Measurements from ENCODE around the gene RGS12.

The RGS12 gene

GRCh38 chr4:3280466-3280865 is 12.4 kb upstream of the RGS12 start:
- DNase-seq, result no peak

- DNase-seq, result no peak
Observed at GRCh38 chr4:3283483-3283882, 9.3 kb upstream of the RGS12 start.

DNA sequence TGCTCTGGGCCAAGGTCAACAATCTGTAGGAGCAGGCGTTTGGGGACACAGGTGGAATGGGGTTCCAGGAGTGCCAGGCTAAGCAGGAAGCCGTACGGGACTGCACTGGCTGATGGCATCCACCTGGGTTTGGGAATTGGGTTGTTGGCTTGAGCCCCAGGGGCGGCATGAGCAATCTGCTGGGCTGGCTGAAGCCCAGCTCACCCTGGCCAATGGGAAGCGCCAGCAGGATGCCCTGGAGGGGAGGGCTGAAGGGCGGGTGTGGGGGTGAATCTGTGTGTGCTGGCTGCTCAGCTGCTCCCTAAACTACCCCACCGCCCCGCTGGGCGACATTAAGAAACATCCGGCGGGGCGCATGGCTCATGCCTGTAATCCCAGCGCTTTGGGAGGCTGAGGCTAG is 8.9 kb upstream of the RGS12 start:
- DNase-seq, result no peak

- no peak for DNase-seq
Observed at GRCh38 chr4:3284734-3285557, 7.9 kb upstream of the RGS12 start.

DNA sequence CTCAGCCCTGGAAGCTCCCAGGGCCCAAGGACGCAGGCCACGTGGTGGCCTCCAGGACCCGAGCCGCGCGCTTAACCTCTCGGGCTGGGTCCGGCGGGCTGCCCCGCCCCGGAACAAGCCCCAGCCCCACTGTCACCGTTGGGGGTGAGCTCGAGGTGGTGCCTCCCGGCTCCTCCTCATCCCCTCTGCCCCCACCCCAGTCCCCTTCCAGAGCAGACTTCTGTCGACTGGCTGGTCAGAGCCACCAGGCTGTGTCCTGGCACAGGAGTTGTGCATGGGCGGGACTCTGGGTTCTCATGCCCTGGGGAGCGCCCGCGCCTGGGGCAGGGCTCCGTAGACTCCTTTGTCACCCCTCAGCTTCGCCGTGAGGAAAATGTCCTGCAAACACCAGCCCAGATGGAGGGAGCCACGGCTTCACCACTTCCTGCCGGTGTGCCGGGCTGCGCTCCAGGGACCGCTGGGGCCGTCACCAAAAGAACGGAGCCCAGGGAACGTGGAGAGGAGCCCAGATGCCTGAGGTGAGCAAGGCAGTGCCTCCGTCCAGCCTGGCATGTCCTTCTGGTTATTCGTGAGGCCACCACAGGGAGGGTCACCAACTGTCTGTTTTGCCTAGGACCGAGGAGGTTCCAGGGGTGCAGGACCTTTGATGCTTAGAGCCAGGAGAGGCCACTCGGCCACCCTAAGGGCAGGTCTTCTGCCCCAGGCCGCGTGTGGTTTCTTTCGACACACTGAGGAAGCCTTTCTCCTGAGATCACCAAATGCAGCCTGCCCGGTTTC is 7.1 kb upstream of the RGS12 start:
- DNase-seq, result no peak

DNA sequence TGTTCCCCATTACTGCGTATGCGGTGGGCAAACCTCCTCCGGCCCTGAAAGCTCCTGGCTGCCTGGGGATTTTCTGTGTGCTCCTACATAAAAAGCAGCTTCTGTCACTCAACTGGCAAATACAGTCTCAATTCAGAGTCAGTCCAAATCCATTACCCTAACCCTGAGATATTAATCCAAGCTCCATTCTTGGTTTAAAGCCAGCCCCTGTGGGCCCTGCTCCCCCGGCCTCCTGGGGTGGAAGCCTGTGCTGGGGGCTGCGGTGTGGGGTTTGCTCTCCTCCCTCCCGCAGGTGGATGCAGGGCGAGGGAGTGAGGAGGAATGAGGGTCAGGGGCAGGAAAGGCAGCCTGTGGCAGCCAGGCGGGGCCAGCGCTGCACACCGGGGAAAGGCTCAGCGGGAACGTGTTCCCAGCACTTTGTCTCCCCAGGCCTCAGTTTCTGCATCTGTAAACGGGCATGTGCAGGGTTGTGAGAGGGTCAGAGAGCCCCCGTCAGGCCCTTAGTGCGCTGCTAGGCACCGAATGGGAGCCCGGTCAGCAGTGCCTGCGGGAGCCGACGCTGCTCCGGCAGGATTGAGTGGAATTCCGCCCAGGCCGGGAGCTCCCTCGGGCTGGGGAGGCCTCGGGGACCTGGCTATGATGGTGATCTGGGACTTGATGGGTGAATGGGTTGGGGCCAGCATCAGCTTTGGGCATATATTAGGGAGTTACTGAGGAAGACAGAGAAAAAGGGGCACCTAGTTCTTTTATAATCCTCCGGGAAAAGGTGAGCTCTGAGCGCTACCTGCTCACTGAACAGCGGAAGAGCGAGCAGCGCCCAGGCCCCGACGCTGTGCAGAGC is 6.3 kb upstream of the RGS12 start:
- no peak for DNase-seq

- no peak for DNase-seq
Observed at GRCh38 chr4:3287271-3287971, 5.4 kb upstream of the RGS12 start.

DNA sequence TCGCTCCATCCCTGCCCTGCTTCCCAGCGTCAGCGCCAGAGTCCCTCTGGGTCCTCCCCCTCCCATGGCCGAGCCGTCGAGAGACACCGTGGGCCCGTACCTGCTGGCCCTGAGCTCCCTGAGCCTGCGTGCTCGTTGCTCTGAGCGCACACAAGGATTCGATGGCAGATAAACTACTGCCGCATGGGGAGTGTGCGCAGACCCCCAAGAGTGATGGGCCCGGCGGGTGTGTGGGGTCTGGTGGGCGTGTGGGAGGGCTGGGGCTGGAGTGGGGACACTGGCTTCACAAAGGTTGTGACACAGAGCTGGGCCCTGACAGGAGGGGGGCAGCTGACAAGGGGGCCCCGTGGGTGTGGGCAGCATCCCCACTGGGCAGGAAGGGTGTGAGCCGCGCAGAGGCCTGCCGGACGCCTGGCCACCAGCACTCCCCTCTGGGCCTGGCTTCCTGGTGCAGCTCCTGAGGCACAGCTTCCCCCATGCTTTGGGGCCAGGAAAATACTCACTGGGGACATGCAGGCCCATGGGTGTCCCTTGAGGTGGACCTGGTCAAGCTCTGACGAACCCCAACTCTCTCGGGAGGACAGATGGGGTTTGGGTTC is 4.8 kb upstream of the RGS12 start:
- no peak for DNase-seq

- no peak for DNase-seq
Observed at GRCh38 chr4:3288571-3289094, 4.2 kb upstream of the RGS12 start.

DNA sequence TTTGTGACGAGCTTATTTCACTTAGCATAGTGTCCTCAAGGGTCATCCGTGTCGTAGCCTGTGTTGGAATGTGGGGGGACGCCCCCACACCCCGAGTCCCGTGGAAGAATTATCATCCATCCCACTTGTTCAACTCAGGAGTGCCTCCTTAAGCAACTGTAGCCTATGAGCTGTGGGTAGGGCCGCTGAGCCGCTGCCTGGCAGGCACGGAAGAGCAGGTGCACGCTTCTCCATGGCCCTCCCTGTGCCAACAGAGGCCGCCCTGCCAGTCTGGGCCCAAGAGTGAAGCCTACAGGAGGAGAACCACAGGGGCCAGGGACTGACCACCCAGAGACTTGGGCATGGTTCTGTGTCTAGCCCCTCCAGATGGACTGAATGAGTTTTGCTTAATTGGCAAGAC is 2.3 kb upstream of the RGS12 start:
- no peak for DNase-seq

- no peak for DNase-seq
Observed at GRCh38 chr4:3290889-3291321, 1.9 kb upstream of the RGS12 start.

DNA sequence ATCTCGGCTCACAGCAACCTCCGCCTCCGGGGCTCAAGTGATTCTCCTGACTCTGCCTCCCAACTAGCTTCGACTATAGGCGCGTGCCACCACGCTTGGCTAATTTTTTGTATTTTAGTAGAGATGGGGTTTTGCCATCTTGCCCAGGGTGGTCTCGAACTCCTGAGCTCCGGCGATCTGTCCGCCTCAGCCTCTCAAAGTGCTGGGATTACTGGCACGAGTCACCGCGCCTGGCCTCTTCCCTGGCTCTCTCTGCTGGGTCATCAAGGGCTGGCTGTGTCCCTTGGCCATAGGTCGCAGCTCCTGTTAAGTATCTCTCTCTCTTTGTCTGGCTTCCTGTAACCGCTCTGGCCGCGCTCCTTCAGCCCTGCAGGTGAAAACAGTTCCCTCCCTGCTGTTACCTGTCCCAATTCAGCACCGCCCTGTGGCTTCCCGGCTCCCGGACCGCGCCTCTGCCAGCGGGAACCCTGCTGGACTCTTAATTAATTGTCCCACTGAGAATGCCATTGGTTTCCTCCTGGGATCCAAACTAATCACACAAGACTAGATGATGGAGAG is 1.3 kb upstream of the RGS12 start:
- DNase-seq, result no peak

DNA sequence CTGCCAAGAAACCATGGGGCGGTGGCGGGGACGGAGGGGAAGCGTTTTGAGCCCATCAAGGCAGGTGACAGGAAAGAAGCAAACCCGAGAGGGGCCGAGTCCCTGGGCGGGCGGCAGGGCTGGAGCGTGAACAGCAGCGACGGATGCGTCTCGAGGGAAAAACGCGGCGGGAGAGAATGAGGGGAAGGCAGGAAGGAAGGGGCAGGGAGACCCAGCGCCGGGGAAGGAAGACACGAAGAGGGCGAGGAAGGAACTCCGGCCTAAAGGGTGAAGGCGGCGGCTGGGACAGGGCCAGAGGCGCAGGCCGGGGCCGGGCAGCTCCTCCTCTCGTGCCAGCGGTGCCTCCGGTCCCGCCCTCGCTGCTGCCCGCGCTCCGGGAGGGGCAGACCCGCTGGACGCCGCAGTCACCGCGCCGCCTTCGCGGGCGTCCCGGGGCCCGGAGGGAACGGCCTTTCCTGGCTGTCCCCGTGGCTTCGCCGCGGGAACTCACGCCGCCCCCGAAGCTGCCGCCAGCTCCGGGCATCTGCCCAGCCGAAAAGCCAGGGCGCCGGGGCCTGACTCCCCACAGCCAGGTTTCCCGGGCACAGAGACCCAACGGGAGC is 751 bp upstream of the RGS12 start:
- DNase-seq, result no peak

GRCh38 chr4:3293401-3294391 is 875 bp downstream of the RGS12 start:
- no peak for DNase-seq

- DNase-seq, result no peak
Observed at GRCh38 chr4:3294401-3295241, 1.8 kb downstream of the RGS12 start.

DNA sequence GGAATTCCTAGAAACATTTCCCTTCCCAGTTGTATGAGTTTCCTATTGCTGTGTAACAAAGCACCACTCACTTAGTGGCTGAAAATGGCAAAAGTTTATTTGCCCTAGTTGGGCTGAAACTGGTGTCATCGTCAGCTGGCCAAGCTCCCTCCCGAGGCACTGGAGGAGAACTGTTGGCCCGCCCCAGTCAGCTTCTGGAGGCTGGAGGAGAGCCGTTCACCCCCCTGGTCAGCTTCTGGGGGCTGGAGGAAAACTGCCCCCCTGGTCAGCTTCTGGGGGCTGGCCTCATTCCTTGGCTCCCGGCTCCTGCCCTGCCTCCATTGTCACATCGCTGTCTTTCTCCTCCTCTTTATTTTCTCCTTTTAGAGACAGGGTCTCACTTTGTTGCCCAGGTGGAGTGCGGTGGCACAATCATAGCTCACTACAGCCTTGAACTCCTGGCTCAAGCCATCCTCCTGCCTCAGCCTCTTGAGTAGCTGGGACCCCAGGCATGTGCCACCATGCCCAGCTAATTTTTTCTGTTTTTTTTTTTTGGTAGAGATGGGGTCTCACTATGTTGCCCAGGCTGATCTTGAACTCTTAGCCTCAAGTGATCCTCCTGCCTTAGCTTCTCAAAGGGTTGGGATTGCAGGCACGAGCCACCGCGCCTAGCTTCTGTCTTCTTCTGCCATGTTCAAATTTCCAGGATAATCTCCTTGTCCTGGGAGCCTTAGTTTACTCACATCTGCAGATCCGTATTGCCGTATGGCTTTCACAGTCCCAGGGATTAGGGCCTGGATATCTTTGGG is 3.2 kb downstream of the RGS12 start:
- no peak for DNase-seq

GRCh38 chr4:3296651-3297050 is 3.8 kb downstream of the RGS12 start:
- DNase-seq, result no peak

All from activated gamma-delta T cell treated with Interleukin-2 at 50 U/mL for 16 hours (primary cell).